Measurements from ENCODE around the gene GRPEL2. TPM values are rescaled to one million over a fixed set of nuclear protein-coding genes. Genes with fewer than 3 reads are reported as not detected.

GRPEL2 gene
- polyA plus RNA-seq, 1 experiment: 21.6 TPM

- no peaks in the 10 kb centered on the region for H3K9me3 ChIP-seq (ENCODE audit: control insufficient read depth, insufficient read depth, low read length)
- H3K4me3 ChIP-seq (ENCODE audit: low read depth, low read length): no peak overlapping the region
- no peak for DNase-seq (ENCODE audit: low read depth, low spot score)
- H3K27ac ChIP-seq (ENCODE audit: low read depth, low read length): no peak overlapping the region
- TF ChIP-seq, protein P1, sequence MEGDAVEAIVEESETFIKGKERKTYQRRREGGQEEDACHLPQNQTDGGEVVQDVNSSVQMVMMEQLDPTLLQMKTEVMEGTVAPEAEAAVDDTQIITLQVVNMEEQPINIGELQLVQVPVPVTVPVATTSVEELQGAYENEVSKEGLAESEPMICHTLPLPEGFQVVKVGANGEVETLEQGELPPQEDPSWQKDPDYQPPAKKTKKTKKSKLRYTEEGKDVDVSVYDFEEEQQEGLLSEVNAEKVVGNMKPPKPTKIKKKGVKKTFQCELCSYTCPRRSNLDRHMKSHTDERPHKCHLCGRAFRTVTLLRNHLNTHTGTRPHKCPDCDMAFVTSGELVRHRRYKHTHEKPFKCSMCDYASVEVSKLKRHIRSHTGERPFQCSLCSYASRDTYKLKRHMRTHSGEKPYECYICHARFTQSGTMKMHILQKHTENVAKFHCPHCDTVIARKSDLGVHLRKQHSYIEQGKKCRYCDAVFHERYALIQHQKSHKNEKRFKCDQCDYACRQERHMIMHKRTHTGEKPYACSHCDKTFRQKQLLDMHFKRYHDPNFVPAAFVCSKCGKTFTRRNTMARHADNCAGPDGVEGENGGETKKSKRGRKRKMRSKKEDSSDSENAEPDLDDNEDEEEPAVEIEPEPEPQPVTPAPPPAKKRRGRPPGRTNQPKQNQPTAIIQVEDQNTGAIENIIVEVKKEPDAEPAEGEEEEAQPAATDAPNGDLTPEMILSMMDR (IDR thresholded peaks at IDR 0.05; ENCODE audit: low read depth, low read length): peak; percentile 83
- no peaks in the 10 kb centered on the region for H3K27me3 ChIP-seq (ENCODE audit: control insufficient read depth, insufficient read depth, low read length)
- POLR2A ChIA-PET: interaction anchor here (0.8 to 1.3 kb wide), 5 partner anchors 16 to 61 kb away, joined by 3 to 6 read pairs (median 4); no protein-coding TSS in a partner anchor
- CTCF ChIA-PET: interaction anchor here (0.5 to 7.2 kb wide), 37 partner anchors 8 to 639 kb away, joined by 3 to 90 read pairs (median 5); partner anchors contain the start of genes GRPEL2, IL17B and PCYOX1L
These were observed 26.1 kb downstream of the GRPEL2 start for GRCh38 chr5:149371296-149371962.

- Histone ChIP-seq H3K27ac (ENCODE audit: low read depth, low read length) (no peak overlapping the region), H3K4me3 (ENCODE audit: low read depth, low read length) (no peak overlapping the region), H3K9me3 (ENCODE audit: control insufficient read depth, insufficient read depth, low read length) (no peaks in the 10 kb centered on the region), H3K27me3 (ENCODE audit: control insufficient read depth, insufficient read depth, low read length) (no peaks in the 10 kb centered on the region)
- POLR2A ChIA-PET: interaction anchor here (1.0 to 1.3 kb wide), 4 partner anchors 35 to 60 kb away, joined by 3 to 6 read pairs (median 4); no protein-coding TSS in a partner anchor
- CTCF ChIA-PET: interaction anchor here (0.5 to 7.2 kb wide), 35 partner anchors 9 to 639 kb away, joined by 3 to 90 read pairs (median 5); partner anchors contain the start of genes GRPEL2, IL17B and PCYOX1L
- DNase-seq (ENCODE audit: low read depth, low spot score): no peak
- TF ChIP-seq, protein P1 (IDR thresholded peaks at IDR 0.05; ENCODE audit: low read depth, low read length): no peak
These were observed 26.9 kb downstream of the GRPEL2 start for GRCh38 chr5:149372076-149372795.

- no peaks in the 10 kb centered on the region for H3K9me3 ChIP-seq (ENCODE audit: control insufficient read depth, insufficient read depth, low read length)
- no peak overlapping the region for H3K27ac ChIP-seq (ENCODE audit: low read depth, low read length)
- no peaks in the 10 kb centered on the region for H3K27me3 ChIP-seq (ENCODE audit: control insufficient read depth, insufficient read depth, low read length)
- CTCF ChIA-PET: interaction anchor here (1.1 to 3.7 kb wide), 5 partner anchors 8 to 189 kb away, joined by 4 to 49 read pairs (median 8); partner anchors contain the start of gene IL17B
- no peak for DNase-seq (ENCODE audit: low read depth, low spot score)
- H3K4me3 ChIP-seq (ENCODE audit: low read depth, low read length): no peak overlapping the region
- TF ChIP-seq, protein P1 (IDR thresholded peaks at IDR 0.05; ENCODE audit: low read depth, low read length): no peak
- POLR2A ChIA-PET: interaction anchor here (1.0 kb wide), 1 partner anchor 39 kb away, joined by 3 read pairs; no protein-coding TSS in a partner anchor
These were observed 27.6 kb downstream of the GRPEL2 start for GRCh38 chr5:149372932-149373331.

- ChIA-PET POLR2A (no interaction called here), CTCF (interaction anchor here (2.4 kb wide), 1 partner anchor 190 kb away, joined by 7 read pairs; no protein-coding TSS in a partner anchor)
- Histone ChIP-seq H3K4me3 (ENCODE audit: low read depth, low read length) (no peak overlapping the region), H3K9me3 (ENCODE audit: control insufficient read depth, insufficient read depth, low read length) (no peaks in the 10 kb centered on the region), H3K27me3 (ENCODE audit: control insufficient read depth, insufficient read depth, low read length) (no peaks in the 10 kb centered on the region), H3K27ac (ENCODE audit: low read depth, low read length) (no peak overlapping the region)
- DNase-seq (ENCODE audit: low read depth, low spot score): no peak
- TF ChIP-seq, protein P1 (IDR thresholded peaks at IDR 0.05; ENCODE audit: low read depth, low read length): no peak
These were observed 29.0 kb downstream of the GRPEL2 start for GRCh38 chr5:149374303-149374702.

All from AG04450 (cell line).